GM10248 (cell line): ENCODE measurements around the gene M1AP.
A peak's percentile ranks its signal among the peaks of the same experiment; 100 is the strongest.

ENCODE experiments used
- CTCF ChIA-PET: fragments of 300-600 bp; sonication (Branson Sonifier 250); formaldehyde crosslinking; extraction: SDS; loops from one replicate; lab custom pipeline; 2021; ENCODE audit warnings: antibody characterized with exemption; lab: Yijun Ruan, JAX
- POLR2A ChIA-PET: fragments of 350-650 bp; sonication (Branson Sonifier 250); formaldehyde crosslinking; extraction: SDS; loops from one replicate; lab custom pipeline; 2020; ENCODE audit warnings: antibody characterized with exemption; lab: Yijun Ruan, JAX
- DNase-seq: peaks from one replicate; pipeline ENCODE4 v3.0.0; 2012; ENCODE audit errors: extremely low spot score
- TF ChIP-seq, protein P1 (sequence below): IDR thresholded peaks from 2 replicates; pipeline ENCODE4 v1.5.1; 2012; ENCODE audit warnings: mild to moderate bottlenecking, low read depth; ENCODE audit errors: extremely low read depth, missing control alignments, control extremely low read depth

Gene M1AP

DNA sequence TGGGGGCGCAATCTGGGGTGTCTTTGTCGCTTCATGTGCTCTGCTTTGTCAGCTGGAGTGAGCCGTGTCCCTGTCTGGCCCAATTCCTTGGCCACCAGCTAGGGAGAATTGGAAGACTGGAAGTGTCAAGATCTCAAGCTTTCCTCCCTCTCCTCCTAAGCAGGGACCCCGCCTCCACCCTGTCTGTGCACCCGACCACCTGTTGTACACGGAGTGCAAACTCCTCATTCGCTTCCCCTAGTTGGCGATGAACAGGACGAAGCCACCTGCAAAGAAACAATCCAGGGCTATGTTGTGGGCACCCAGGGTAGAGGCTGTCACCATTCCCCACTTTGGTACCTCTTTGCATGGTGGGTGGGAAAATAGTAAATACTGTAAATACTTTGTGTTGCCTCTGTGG lies 120.4 kb downstream of the M1AP start:
- CTCF ChIA-PET: interaction anchor here (1.5 to 9.3 kb wide), 3 partner anchors 10 to 60 kb away, joined by 3 to 76 read pairs (median 21); no protein-coding TSS in a partner anchor
- TF ChIP-seq, protein P1, sequence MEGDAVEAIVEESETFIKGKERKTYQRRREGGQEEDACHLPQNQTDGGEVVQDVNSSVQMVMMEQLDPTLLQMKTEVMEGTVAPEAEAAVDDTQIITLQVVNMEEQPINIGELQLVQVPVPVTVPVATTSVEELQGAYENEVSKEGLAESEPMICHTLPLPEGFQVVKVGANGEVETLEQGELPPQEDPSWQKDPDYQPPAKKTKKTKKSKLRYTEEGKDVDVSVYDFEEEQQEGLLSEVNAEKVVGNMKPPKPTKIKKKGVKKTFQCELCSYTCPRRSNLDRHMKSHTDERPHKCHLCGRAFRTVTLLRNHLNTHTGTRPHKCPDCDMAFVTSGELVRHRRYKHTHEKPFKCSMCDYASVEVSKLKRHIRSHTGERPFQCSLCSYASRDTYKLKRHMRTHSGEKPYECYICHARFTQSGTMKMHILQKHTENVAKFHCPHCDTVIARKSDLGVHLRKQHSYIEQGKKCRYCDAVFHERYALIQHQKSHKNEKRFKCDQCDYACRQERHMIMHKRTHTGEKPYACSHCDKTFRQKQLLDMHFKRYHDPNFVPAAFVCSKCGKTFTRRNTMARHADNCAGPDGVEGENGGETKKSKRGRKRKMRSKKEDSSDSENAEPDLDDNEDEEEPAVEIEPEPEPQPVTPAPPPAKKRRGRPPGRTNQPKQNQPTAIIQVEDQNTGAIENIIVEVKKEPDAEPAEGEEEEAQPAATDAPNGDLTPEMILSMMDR: no peak
- POLR2A ChIA-PET: no interaction called here
- DNase-seq: no peak

DNA sequence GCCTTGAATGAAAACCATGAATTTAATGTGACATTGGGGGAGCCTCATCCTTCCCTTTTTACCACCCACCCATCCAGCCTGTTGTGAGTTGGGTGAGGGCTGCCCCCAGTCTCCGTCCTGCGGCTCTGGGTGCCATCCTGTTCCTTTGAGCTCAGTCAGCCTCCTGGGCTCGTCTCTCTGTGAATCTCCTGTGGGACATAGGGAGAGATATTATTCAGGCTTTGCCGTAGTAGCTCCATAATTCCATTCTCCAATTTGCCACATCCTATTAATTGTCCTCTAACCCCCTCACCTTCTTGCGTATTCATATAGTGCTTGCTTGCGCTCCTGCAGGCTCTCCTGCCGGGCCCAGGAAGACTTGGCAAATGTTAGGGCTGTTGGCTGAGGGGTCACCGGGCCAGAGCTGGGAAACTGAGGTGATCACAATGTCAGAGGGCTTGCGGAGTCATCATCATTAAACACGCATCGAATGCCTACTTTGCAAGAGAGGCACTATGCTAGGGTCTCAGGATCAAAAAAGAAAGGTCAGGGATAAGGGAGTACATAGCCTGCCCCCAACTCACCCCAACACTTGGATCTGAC lies 121.4 kb downstream of the M1AP start:
- POLR2A ChIA-PET: interaction anchor here (1.1 kb wide), 1 partner anchor 12 kb away, joined by 4 read pairs; no protein-coding TSS in a partner anchor

DNA sequence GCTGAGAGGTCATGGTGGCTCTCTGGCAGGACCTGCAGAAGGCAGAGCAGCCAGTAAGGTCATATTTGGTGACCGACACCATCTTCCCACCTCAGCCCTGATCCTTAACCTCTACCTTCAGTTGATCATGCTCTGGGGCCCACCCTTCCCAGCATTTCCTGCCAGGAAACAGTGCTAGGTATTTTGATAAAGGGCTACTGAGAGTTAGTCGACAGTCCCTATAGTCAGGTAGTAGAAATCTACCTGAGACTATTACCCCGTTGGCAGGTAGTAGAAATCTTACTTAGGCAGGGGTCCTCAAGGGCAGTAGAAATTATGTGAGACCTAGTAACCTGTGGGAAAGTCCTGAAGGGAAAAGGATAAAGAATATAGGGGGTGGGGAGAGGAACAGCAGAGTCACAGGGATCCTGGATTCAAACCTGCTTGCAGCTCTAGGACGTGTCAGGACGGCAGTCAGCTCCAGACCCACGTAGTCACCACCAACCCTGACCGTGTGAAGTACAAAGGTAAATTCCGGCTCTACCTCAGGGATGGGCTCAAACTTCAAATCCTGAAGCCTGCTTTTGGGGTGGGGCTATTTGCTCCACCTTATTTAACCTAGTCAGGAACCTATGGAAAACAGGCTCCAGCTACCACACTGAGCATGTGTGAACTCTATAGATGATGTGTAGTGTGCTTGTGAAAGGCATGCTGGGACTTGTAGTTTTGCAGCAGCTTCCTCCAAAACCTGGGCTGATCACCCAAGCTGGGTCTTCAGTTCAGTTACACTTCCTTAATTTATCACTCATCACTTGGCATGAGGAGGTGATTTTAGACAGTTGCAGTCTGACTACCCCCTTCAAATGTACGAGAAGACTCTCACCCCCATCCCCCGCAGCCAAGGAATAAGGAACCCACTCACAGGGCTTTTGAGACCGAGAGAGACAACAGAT lies 122.1 kb downstream of the M1AP start, which contains the start of gene DQX1:
Gene DQX1, minus strand, starts transcription at position 515 of the 932 bp plus-strand sequence. Its CDS starts 502 bp downstream, at position 13.
- POLR2A ChIA-PET: interaction anchor here (0.6 to 1.1 kb wide), 2 partner anchors 13 to 59 kb away, joined by 3 to 4 read pairs; no protein-coding TSS in a partner anchor
- TF ChIP-seq, protein P1: no peak
- CTCF ChIA-PET: interaction anchor here (0.9 to 9.3 kb wide), 5 partner anchors 17 to 62 kb away, joined by 3 to 76 read pairs (median 3); partner anchors contain the start of genes CCDC142 and TTC31
- DNase-seq: peak; percentile 67

More for the DNA sequence above, 121.4 kb downstream of the M1AP start:
- DNase-seq: no peak
- TF ChIP-seq, protein P1: no peak
- CTCF ChIA-PET: interaction anchor here (0.9 to 9.3 kb wide), 6 partner anchors 11 to 61 kb away, joined by 3 to 76 read pairs (median 3); partner anchors contain the start of genes CCDC142 and TTC31

DNA sequence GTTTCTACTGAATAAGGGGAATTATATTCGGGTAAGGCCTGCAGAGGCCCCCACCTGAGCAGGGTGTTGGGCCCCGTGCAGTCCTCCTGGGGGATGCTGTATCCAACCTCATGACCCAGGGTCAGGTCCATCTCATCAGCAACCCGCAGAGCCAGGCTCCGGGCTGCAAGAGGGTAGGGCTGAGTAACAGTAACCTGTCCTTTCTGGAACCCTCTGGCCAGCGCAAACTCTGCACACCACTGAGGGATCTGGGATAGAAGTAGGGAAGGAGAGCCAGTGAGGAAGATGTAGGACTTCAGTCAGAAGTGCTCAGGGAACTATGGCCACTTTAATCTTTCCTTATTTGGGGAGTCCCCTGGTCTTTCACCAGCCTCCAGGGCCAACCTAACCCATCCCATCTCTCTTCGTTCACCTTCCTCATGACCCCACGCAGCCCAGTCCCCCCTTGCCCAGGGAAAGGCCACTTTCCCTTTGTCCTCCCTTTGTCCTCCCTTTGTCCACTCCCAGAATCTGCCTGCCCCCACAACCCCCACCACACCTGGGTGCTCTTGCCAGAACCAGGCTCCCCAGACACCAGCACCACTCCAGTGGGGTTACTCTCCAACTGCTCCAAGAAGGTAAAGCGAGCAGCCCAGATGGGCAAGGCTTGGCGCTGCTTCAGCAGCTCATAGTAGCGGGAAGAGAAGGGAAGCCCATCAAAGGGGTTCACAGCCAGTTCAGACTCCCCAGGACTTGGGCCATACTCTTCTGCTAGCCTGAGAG lies 123.0 kb downstream of the M1AP start:
- DNase-seq: no peak
- TF ChIP-seq, protein P1: no peak
- POLR2A ChIA-PET: no interaction called here
- CTCF ChIA-PET: interaction anchor here (1.1 to 1.9 kb wide), 2 partner anchors 13 to 16 kb away, joined by 3 to 8 read pairs; no protein-coding TSS in a partner anchor

DNA sequence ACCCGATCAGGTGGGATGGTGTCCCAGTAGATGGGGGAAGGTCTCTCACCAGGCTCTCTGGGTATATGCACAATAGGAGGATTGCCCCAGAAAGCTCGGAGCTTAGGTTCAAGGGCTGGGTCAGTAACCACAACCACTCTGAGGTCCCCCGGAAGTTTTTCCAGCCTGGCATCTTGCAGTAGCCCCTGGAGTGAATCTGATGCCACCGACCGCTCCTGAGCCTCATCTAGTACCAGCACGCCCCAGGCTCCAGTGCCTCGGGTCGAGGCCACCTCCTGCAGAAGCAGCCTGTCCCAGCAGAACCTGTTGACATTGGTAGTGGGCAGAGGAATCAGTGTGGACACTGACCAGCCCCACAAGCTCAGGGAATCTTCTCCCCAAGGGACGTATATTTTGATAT lies 124.1 kb downstream of the M1AP start:
- no peak for DNase-seq
- CTCF ChIA-PET: interaction anchor here (0.7 to 1.1 kb wide), 2 partner anchors 14 to 21 kb away, joined by 3 read pairs; no protein-coding TSS in a partner anchor

More for the DNA sequence above, 124.1 kb downstream of the M1AP start:
- TF ChIP-seq, protein P1: no peak
- POLR2A ChIA-PET: interaction anchor here (0.5 kb wide), 1 partner anchor 15 kb away, joined by 5 read pairs; no protein-coding TSS in a partner anchor
